GM21423 (cell line): ENCODE data around the gene COL11A1.
"Not testable (repeated sequence)": the region's sequence is repeated elsewhere in the genome, so short reads cannot be mapped to it uniquely, and the experiment has no call there.

ENCODE experiments used
- ATAC-seq: cut with Tn5 transposase; IDR thresholded peaks from one replicate; pipeline ENCODE4 v1.9.1; 2021; ENCODE audit warnings: mild to moderate bottlenecking, moderate library complexity; ENCODE audit not compliant: unreplicated experiment

COL11A1 gene

DNA sequence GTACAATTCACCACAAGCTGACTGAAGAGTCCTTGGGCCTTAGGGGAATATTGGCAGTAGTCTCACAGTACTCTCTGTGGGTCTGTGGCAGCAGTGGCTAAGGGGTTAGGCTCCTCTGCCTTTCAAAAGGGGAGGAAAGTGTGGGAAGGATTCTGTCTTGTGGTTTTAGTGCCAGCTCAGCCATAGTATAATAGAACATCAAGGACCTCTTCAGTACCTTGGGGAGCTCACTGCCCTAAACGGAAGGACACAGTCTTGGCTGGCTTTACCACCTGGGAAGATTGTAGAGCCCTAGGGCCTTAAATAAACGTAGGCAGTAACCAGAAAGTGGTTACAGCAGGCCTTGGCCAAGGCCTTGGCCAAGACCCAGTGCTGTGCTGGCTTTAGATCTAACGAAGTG lies 265.7 kb downstream of the COL11A1 start:
- ATAC-seq = no peak

DNA sequence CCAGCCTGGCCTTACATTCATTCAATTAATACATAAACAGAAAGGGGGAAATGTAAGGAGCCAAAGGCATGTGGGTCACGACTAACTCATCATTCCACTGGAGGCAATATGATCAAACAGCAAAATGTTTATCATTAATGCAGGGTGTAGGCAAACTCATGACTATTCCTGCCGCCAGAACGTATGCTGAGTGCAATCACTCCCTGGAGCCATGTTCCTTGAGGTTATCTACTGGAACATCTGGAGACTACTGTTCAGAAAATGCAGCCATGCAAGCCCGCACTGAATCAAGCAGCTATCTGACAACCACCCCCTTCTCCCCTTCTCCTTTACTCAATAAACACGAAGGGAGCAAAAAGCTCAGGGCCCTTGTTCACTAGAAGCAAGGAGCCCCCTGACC lies 267.6 kb downstream of the COL11A1 start:
- no peak for ATAC-seq

DNA sequence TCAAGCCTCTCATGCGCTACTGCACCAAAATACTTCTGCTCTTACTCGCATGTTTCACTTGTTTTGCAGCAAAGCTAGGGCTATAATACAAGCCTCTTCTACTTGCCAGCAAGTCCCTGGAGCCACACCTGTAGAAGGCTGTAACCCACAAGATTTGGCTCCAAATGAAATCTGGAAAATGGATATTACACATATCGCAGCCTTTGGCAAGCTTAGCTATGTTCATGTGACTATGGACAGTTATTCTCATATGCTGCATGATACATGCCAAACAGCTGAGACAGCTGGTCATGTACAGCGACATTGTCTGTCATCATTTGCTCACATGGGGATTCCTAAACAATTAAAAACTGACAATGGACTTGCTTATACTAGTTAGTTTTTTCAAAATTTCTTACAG lies 270.3 kb downstream of the COL11A1 start:
- ATAC-seq = no peak

DNA sequence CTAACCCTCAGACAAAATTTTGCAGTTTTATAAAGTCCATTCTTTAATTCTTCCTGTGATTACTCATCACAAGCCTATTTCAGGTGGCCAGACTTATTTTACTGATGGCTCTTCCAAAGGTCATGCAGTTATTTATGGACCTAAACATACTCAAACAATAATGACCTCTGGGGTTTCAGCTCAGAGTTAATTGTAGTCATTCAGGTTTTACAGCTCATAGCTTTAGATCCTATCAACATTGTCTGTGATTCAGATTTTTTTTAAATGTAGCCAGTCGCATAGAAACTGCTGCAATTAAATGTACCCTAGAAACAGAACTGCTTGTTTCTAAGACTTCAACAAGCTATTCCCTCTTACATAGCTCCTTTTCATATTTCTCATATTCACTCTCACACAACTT lies 270.8 kb downstream of the COL11A1 start:
- no peak for ATAC-seq

DNA sequence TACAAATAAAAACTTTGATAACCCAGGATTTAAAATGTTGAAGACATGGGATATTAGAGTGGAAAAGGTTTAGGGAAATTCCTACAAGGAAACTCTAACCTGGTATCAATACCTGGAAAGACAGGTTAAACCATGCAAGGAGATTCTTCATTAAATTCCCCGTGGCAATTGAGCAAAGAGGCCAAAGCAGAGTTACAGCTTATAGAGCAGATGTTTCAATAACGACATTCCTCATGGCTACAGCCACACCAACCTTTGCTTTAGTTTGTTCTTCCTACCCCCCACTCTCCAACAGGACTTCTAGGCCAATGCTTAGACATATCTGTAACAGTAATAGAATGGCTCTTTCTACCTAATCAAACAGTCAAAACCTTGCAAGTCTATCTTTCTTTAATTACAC lies 271.3 kb downstream of the COL11A1 start:
- no peak for ATAC-seq

DNA sequence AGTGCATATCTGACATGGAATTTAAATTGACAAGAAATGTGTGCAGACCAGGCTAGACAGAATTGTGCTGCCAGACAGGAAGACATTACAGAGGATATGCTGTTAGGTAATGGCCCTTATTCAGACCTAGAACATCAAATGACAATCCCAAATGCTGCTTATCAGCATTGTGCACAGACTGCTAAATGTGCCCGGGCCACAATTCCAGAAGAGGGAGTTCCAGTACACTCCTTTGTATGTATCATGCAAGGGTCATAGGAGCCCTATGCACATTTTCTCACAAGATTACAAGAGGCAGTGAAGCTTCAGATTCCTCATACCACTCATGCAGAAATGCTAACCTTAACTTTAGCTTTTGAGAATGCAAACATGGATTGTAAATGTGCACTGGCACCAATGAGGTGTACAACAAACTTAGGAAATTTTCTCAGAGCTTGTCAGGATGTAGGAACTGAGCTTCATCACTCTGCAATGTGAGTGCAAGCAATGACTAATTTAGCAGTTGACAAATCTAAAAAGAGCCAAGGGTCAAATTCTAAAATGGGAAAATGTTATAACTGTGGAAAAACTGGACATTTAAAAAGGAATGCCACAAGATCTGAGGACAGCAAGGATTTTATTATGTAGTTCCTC lies 273.5 kb downstream of the COL11A1 start:
- ATAC-seq = no peak

DNA sequence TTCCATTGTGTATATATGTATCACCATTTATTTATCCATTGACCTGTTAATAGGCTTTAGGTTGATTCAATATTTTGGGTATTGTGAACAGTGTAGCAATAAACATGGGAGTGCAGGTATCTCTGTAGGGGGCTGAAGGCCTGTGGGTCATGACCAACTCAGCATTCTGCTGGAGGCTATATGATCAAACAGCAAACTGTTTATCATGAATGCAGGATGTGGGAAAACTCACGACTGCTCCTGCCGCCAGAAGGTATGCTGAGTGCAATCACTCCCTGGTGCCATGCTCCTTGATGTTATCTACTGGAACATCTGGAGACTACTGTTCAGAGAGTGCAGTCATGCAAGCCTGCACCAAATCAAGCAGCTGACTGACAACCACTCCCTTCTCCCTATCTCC lies 275.2 kb downstream of the COL11A1 start:
- ATAC-seq = no peak

DNA sequence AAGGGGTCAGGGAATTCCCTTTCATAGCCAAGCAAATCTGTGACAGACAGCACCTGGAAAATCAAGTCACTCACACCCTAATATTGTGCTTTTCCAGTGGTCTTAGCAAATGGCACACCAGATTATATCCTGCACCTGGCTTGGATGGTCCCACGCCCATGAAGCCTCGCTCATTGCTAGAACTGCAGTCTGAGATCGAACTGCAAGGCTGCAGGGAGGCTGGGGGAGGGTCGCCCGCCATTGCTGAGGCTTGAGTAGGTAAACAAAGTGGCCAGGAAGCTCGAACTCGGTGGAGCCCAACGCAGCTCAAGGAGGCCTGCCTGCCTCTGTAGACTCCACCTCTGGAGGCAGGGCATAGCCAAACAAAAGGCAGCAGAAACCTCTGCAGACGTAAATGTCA lies 281.6 kb downstream of the COL11A1 start:
- ATAC-seq = not testable (repeated sequence)
